HepG2 (cell line): ENCODE results near the gene UBE2G2. TPM values are rescaled to one million over a fixed set of nuclear protein-coding genes. Genes with fewer than 3 reads are reported as not detected.

Experiments
- ATAC-seq: fragments of 200-7000 bp; cut with Tn5 transposase; 3 replicates; pipeline ENCODE4 v1.9.1; 2020; ENCODE audit warnings: mild to moderate bottlenecking, moderate library complexity
- BruUV-seq: library from RNA; stranded (reverse); fragments of 400-500 nt; replicated peaks from 2 replicates; lab custom pipeline; 2021; lab: Mats Ljungman, UMichigan
- CTCF ChIA-PET: fragments of 300-600 bp; formaldehyde crosslinking; extraction: SDS; loops from one replicate; lab custom pipeline; 2021; ENCODE audit warnings: low total read pairs, inconsistent platforms, low intra/inter-chr PET ratio; lab: Yijun Ruan, JAX
- POLR2A ChIA-PET: fragments of 350-600 bp; sonication (Branson Sonifier 250); formaldehyde crosslinking; loops from one replicate; lab custom pipeline; 2020; ENCODE audit warnings: antibody characterized with exemption, inconsistent platforms; lab: Yijun Ruan, JAX
- DNase-seq: peaks from one replicate; pipeline ENCODE4 v3.0.0-alpha.2; 2015; ENCODE audit warnings: low spot score
- FAIRE-seq: peaks from 3 replicates; lab custom pipeline; 2011; peaks lifted over from hg19 to GRCh38; lab: Jason Lieb, UNC
- H2AFZ ChIP-seq: one replicate; pipeline ENCODE4 v1.6.1; 2011; ENCODE audit warnings: low read length, inconsistent platforms
- H3K27ac ChIP-seq: fragments of 300-600 bp; 3 replicates; pipeline ENCODE4 v1.8.0; 2011; ENCODE audit warnings: mixed run types, mild to moderate bottlenecking, mixed read lengths, low read length, inconsistent platforms; ENCODE audit not compliant: insufficient read depth; ENCODE audit errors: extremely low read length
- H3K27me3 ChIP-seq, 2 experiments: fragments of 200-600 bp in 1 of 2; 2 replicates in 1 of 2; 3 replicates in 1 of 2; pipeline versions ENCODE4 v1.6.0 to v1.8.0; 2011; ENCODE audit warnings: low read length in 2 of 2, mild to moderate bottlenecking in 2 of 2, moderate library complexity in 2 of 2, inconsistent platforms in 1 of 2; ENCODE audit not compliant: insufficient read depth in 2 of 2, control insufficient read depth in 1 of 2
- H3K36me3 ChIP-seq, 2 experiments: fragments of 200-600 bp in 1 of 2; replicated peaks in 1 of 2; 2 replicates in 1 of 2; 3 replicates in 1 of 2; pipeline versions ENCODE4 v1.5.1 to v1.8.0; 2011; ENCODE audit warnings: low read length in 2 of 2, inconsistent platforms in 1 of 2; ENCODE audit not compliant: insufficient read depth in 2 of 2, control insufficient read depth in 1 of 2
- H3K4me1 ChIP-seq: 2 replicates; pipeline ENCODE4 v1.5.1; 2012; ENCODE audit warnings: low read length, inconsistent platforms; ENCODE audit not compliant: insufficient read depth
- H3K4me2 ChIP-seq: 2 replicates; pipeline ENCODE4 v1.6.0; 2011; ENCODE audit warnings: low read depth, low read length, inconsistent platforms
- H3K4me3 ChIP-seq, 3 experiments: fragments of 200-600 bp in 1 of 3; sonication (generic), shearing (Covaris generic) in 1 of 3; replicated peaks in 1 of 3; 2 replicates each; pipeline ENCODE4 v1.5.1; 2011 to 2016; ENCODE audit warnings: low read length in 3 of 3, inconsistent platforms in 2 of 3, low read depth in 2 of 3, mild to moderate bottlenecking in 2 of 3, control low read depth in 1 of 3, mixed read lengths in 1 of 3; ENCODE audit not compliant: insufficient read depth in 1 of 3
- H3K79me2 ChIP-seq: one replicate; pipeline ENCODE4 v1.6.1; 2011; ENCODE audit warnings: low read length, inconsistent platforms; ENCODE audit not compliant: insufficient read depth
- H3K9ac ChIP-seq: 2 replicates; pipeline ENCODE4 v1.6.0; 2011; ENCODE audit warnings: mild to moderate bottlenecking, low read depth, low read length, inconsistent platforms; ENCODE audit not compliant: insufficient read depth
- H3K9me3 ChIP-seq: 2 replicates; pipeline ENCODE4 v1.5.1; 2012; ENCODE audit warnings: mild to moderate bottlenecking, low read length
- H4K20me1 ChIP-seq: 2 replicates; pipeline ENCODE4 v1.6.0; 2011; ENCODE audit warnings: inconsistent platforms, mild to moderate bottlenecking, low read length, moderate library complexity; ENCODE audit not compliant: insufficient read depth
- CTCF ChIP-seq: sonication (generic); formaldehyde crosslinking; IDR thresholded peaks from 2 replicates; pipeline ENCODE4 v1.5.0; 2020; ENCODE audit warnings: mild to moderate bottlenecking, missing genetic modification reagents, moderate library complexity
- DNMT3B ChIP-seq: conservative IDR thresholded peaks from 2 replicates; pipeline ENCODE4 v1.6.1; 2016; ENCODE audit warnings: missing biosample characterization, control low read depth
- GATA4 ChIP-seq: sonication (generic); IDR thresholded peaks from 2 replicates; pipeline ENCODE4 v1.6.1; 2016; ENCODE audit warnings: antibody characterized with exemption, low read depth, borderline replicate concordance
- IKZF4 ChIP-seq: sonication (generic); formaldehyde crosslinking; IDR thresholded peaks from 2 replicates; pipeline ENCODE4 v1.5.1; 2020; ENCODE audit warnings: borderline replicate concordance, mild to moderate bottlenecking, low read depth, missing genetic modification reagents; ENCODE audit errors: not compliant biosample characterization
- KMT2A ChIP-seq: sonication (generic); formaldehyde crosslinking; IDR thresholded peaks from 2 replicates; pipeline ENCODE4 v1.4.0; 2020; ENCODE audit warnings: missing genetic modification reagents
- MZF1 ChIP-seq: sonication (generic); formaldehyde crosslinking; IDR thresholded peaks from 2 replicates; pipeline ENCODE4 v1.8.1; 2023; ENCODE audit warnings: mild to moderate bottlenecking, missing genetic modification reagents, borderline replicate concordance
- PLSCR1 ChIP-seq: sonication (generic); formaldehyde crosslinking; IDR thresholded peaks from 2 replicates; pipeline ENCODE4 v1.5.0; 2020; ENCODE audit warnings: missing genetic modification reagents, mild to moderate bottlenecking, borderline replicate concordance
- RARG ChIP-seq: sonication (generic); formaldehyde crosslinking; IDR thresholded peaks from 2 replicates; pipeline ENCODE4 v1.4.0; 2020; ENCODE audit warnings: low read depth, mild to moderate bottlenecking, missing genetic modification reagents
- ZNF543 ChIP-seq: sonication (generic); formaldehyde crosslinking; IDR thresholded peaks from 2 replicates; pipeline ENCODE4 v1.4.0; 2020; ENCODE audit warnings: mild to moderate bottlenecking, missing genetic modification reagents
- ZNF878 ChIP-seq: sonication (generic); formaldehyde crosslinking; IDR thresholded peaks from 2 replicates; pipeline ENCODE4 v1.8.1; 2023; ENCODE audit warnings: mild to moderate bottlenecking, missing genetic modification reagents, moderate library complexity
- ZNF879 ChIP-seq: sonication (generic); formaldehyde crosslinking; IDR thresholded peaks from 2 replicates; pipeline ENCODE4 v1.8.1; 2023; ENCODE audit warnings: missing genetic modification reagents
- ZSCAN25 ChIP-seq: sonication (generic); formaldehyde crosslinking; IDR thresholded peaks from 2 replicates; pipeline ENCODE4 v1.8.0; 2022; ENCODE audit warnings: mild to moderate bottlenecking, missing genetic modification reagents
- WGBS: methylation state at CpG from one replicate; pipeline ENCODE4 v1.1.6; 2017; ENCODE audit warnings: low lambda C conversion rate; 5-methylcytosine and 5-hydroxymethylcytosine counted together
- in situ Hi-C: cut with HindIII; loops from 2 replicates; pipeline ENCODE4 v1.10.0; 2017; ENCODE audit warnings: low pct_unique_long_range_greater_than_20kb; ENCODE audit not compliant: extremely low pct_ligation_motif_present
- intact Hi-C: fragments of 100-400 bp; cut with micrococcal nuclease; formaldehyde crosslinking; loops from one replicate; pipeline ENCODE4 v1.10.0; 2022; ENCODE audit not compliant: unreplicated experiment
- polyA plus RNA-seq, 8 experiments: library from polyadenylated mRNA; depleted of rRNA in 3 of 8; stranded (reverse) in 7 of 8; unstranded in 1 of 8; fragments of >200 nt; fragmentation: Illumina TruSeq in 4 of 8; extraction: Trizol in 4 of 8; gene quantifications; 2 replicates each; pipeline versions ENCODE4 v1.2.1 to v1.2.3, GENCODE V29; 2011 to 2016; ENCODE audit warnings: low read depth in 4 of 8, missing spikeins in 1 of 8, mixed read lengths in 1 of 8; ENCODE audit not compliant: insufficient read depth in 1 of 8
- total RNA-seq, 5 experiments: library from RNA; depleted of rRNA; stranded (reverse); fragments of >200 nt; fragmentation: Illumina TruSeq; extraction: Trizol; gene quantifications; 2 replicates each; pipeline ENCODE4 v1.2.3, GENCODE V29; 2016; ENCODE audit warnings: low read depth in 1 of 5

UBE2G2 gene
- total and polyA plus RNA-seq, 2 of the 13 experiments (the other 11 are each of a cell fraction or from before 2014, with no cell fraction given) = 55.4 to 92.0 TPM

- Histone ChIP-seq H2AFZ (no peak overlapping the region), H3K4me2 (peak overlapping the region; percentile 7; the same call in 1 of the 2 replicates), H3K4me1 (peaks cover 40% of the 10 kb centered on the region), H3K27me3 (peaks cover 6 to 55% of the 10 kb centered on the region in 2 experiments; a peak in 4 of 5 replicates), H3K9me3 (no peaks in the 10 kb centered on the region), H4K20me1 (no peaks in the 10 kb centered on the region), H3K36me3 (no peaks in the 10 kb centered on the region), H3K9ac (no peak overlapping the region), H3K79me2 (no peaks in the 10 kb centered on the region), H3K27ac (no peak overlapping the region), H3K4me3 (no peak overlapping the region)
- intact Hi-C loops = no loop called here
- POLR2A ChIA-PET = interaction anchor here (1.4 kb wide), 1 partner anchor 31 kb away, joined by 3 read pairs; no protein-coding TSS in a partner anchor
- no peak for FAIRE-seq
- in situ Hi-C loops = no loop called here
- TF ChIP-seq ZSCAN25 = 0 out of 2 replicates have a peak, but pooled peaks have one; percentile 38
- TF ChIP-seq DNMT3B = no peak
- BruUV-seq = no TSS peak
- DNase-seq = no peak
- 74% methylated on average over 10 of the region's 30 CpGs for WGBS
- CTCF ChIA-PET = no interaction called here
- peak; percentile 65 for ATAC-seq
These were observed 36.6 kb upstream of the UBE2G2 start for GRCh38 chr21:44838039-44838895.

GRCh38 chr21:44837537-44837936, 35.9 kb upstream of the UBE2G2 start:
- Histone ChIP-seq H3K79me2 (no peaks in the 10 kb centered on the region), H3K9me3 (no peaks in the 10 kb centered on the region), H4K20me1 (no peaks in the 10 kb centered on the region), H3K4me1 (peaks cover 40% of the 10 kb centered on the region), H3K4me2 (peak overlapping the region; percentile 88; the same call in 1 of the 2 replicates), H2AFZ (no peak overlapping the region), H3K27me3 (peaks cover 6 to 48% of the 10 kb centered on the region in 2 experiments; a peak in 4 of 5 replicates), H3K9ac (no peak overlapping the region), H3K4me3 (peak overlapping the region in 1 of 3 experiments; percentile 68; a peak in 1 of 6 replicates), H3K27ac (no peak overlapping the region), H3K36me3 (no peaks in the 10 kb centered on the region)
- in situ Hi-C loops = no loop called here
- FAIRE-seq (no peak), DNase-seq (no peak), ATAC-seq (peak; percentile 19)
- POLR2A ChIA-PET = interaction anchor here (1.2 to 1.4 kb wide), 2 partner anchors 20 to 32 kb away, joined by 3 to 5 read pairs; partner anchors contain the start of gene SUMO3
- 42% methylated on average over 3 of the region's 13 CpGs for WGBS
- no TSS peak for BruUV-seq
- CTCF ChIA-PET = no interaction called here
- intact Hi-C loops = no loop called here
- TF ChIP-seq KMT2A (CRISPR knock-in tag) (no peak), MZF1 (CRISPR knock-in tag) (no peak), ZNF879 (CRISPR knock-in tag) (no peak), PLSCR1 (CRISPR knock-in tag) (no peak), ZNF878 (CRISPR knock-in tag) (no peak), GATA4 (no peak), RARG (CRISPR knock-in tag) (no peak), ZNF543 (CRISPR knock-in tag) (no peak), CTCF (no peak), IKZF4 (CRISPR knock-in tag) (no peak)
